NB4 (cell line): Measurements from ENCODE around the gene NDST1.

Experiments used
- DNase-seq: peaks from one replicate; pipeline ENCODE4 v3.0.0; 2010; ENCODE audit warnings: low read depth
- H3K4me3 ChIP-seq: one replicate; pipeline ENCODE4 v1.5.1; 2011; ENCODE audit warnings: mild to moderate bottlenecking, low read depth, low read length, moderate library complexity
- CTCF ChIP-seq: IDR thresholded peaks from one replicate; pipeline ENCODE4 v1.5.1; 2012; ENCODE audit warnings: low read depth, low read length
- MYC ChIP-seq: IDR thresholded peaks from 2 replicates; pipeline ENCODE4 v1.6.1; 2011; ENCODE audit warnings: low read depth, low read length
- POLR2A ChIP-seq: IDR thresholded peaks from 2 replicates; pipeline ENCODE4 v1.6.1; 2011; ENCODE audit warnings: mild to moderate bottlenecking; ENCODE audit not compliant: insufficient read length; ENCODE audit errors: extremely low read depth
- TF ChIP-seq, protein P1 (sequence below): IDR thresholded peaks from 2 replicates; pipeline ENCODE4 v1.6.1; 2011; ENCODE audit warnings: low read depth, low read length

Gene NDST1

GRCh38 chr5:150583541-150584225 is 75.8 kb downstream of the NDST1 start:
- no peak for TF ChIP-seq MYC
- TF ChIP-seq, protein P1, sequence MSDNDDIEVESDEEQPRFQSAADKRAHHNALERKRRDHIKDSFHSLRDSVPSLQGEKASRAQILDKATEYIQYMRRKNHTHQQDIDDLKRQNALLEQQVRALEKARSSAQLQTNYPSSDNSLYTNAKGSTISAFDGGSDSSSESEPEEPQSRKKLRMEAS: no peak
- no peak for TF ChIP-seq POLR2A
- DNase-seq: no peak
- no peak overlapping the region for H3K4me3 ChIP-seq

- H3K4me3 ChIP-seq: no peak overlapping the region
- no peak for TF ChIP-seq MYC
- TF ChIP-seq, protein P1: no peak
- TF ChIP-seq POLR2A: no peak
- TF ChIP-seq CTCF: no peak
- no peak for DNase-seq
Measured at GRCh38 chr5:150584556-150585335, 76.8 kb downstream of the NDST1 start.

- TF ChIP-seq, protein P1: no peak
- no peak for TF ChIP-seq CTCF
- no peak for TF ChIP-seq MYC
- TF ChIP-seq POLR2A: no peak
- no peak overlapping the region for H3K4me3 ChIP-seq
- DNase-seq: no peak
Measured at GRCh38 chr5:150585781-150586341, 77.9 kb downstream of the NDST1 start.

GRCh38 chr5:150587016-150587415 is 79.1 kb downstream of the NDST1 start:
- TF ChIP-seq, protein P1: no peak
- no peak for TF ChIP-seq MYC
- TF ChIP-seq CTCF: no peak
- no peak for TF ChIP-seq POLR2A
- no peak overlapping the region for H3K4me3 ChIP-seq
- no peak for DNase-seq

DNA sequence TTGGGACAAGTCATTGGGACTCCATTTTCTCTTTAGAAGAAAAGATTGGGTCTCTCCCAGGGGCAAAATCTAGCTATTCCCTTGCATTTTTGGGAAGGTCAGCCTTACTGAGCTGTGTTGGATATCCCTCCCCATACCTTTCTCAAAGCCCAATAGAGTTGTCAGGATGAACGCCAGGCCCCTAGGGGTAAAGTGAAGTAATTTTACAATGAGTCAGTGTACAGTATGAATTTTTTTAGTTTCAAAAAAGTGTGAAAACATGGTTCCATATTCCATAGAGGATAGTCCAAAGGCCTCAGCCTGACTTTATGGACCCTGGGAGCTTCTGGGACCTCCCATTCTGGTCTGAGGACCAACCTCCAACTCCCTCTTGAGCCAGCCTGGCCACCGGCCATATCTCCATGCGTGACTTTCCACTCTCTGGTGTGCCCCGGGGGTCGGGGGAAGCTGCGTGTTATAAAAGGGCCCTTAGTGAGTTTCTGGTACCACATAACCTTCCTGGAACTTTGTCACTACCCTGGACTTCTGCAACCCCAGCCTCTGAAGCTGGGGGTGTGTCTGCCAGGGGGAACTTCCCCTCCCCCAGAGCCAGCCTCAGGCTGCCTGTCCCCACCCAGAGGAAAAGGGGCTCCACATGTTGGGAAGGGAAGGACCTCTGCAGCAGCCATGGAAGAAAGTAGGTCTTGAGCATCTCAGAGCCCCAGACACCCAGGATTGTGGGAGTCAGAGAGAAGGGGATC is 80.1 kb downstream of the NDST1 start:
- TF ChIP-seq, protein P1: no peak
- TF ChIP-seq MYC (no peak), POLR2A (no peak), CTCF (no peak)
- H3K4me3 ChIP-seq: no peak overlapping the region
- DNase-seq: no peak

GRCh38 chr5:150588596-150588890 is 80.6 kb downstream of the NDST1 start:
- no peak overlapping the region for H3K4me3 ChIP-seq
- TF ChIP-seq POLR2A (no peak), MYC (no peak), CTCF (no peak)
- TF ChIP-seq, protein P1: no peak
- no peak for DNase-seq
